ENCODE results near the gene RANBP3L.

DNA sequence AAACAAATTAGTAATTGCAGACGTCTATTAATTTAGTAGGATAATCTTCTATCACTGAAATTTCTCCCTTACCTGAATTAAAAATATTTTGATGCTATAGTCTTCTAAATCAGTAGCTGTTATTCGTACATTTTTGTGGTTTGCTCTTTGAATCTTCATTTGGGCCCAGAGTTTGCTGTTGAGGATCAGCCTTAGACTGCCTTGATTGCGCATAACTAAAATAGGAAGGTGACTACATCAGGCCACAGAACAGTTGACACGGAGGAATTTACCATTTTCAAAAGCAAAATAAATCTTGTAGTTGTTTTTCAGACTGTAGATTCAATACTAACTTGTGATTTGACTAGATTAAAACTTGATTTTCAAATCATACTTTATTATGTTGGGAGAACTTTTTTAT is 48.1 kb downstream of the RANBP3L start:
- no peak for TF ChIP-seq YY1 (IDR thresholded peaks at IDR 0.05; ENCODE audit: insufficient read depth, insufficient read length)
- TF ChIP-seq ZNF274 (IDR thresholded peaks at IDR 0.05; ENCODE audit: low read depth, low read length): no peak
